Right atrium auricular region (tissue), 2 donors: ENCODE data around the gene RNU6-9. TPM values are rescaled to one million over a fixed set of nuclear protein-coding genes. Genes with fewer than 3 reads are reported as not detected.

ENCODE experiments used
- DNase-seq: peaks from one replicate; pipeline ENCODE4 v3.0.0-alpha.2; 2019; ENCODE audit warnings: low spot score
- H3K27ac ChIP-seq, 2 donors: fragments of 200-600 bp; sonication (generic); 1 replicate in 1 of 2; 2 replicates in 1 of 2; pipeline ENCODE4 v1.5.1; 2016 to 2019
- H3K27me3 ChIP-seq, 2 donors: fragments of 200-600 bp; sonication (generic); one replicate each; pipeline versions ENCODE4 v1.5.1 to v1.6.0; 2017 to 2019
- H3K36me3 ChIP-seq: fragments of 200-600 bp; sonication (generic); one replicate; pipeline ENCODE4 v1.5.1; 2016
- H3K4me1 ChIP-seq, 2 donors: fragments of 200-600 bp; sonication (generic); one replicate each; pipeline versions ENCODE4 v1.5.1 to v1.6.0; 2017 to 2019
- H3K4me3 ChIP-seq, 2 donors: fragments of 200-600 bp; sonication (generic); 1 replicate in 1 of 2; 2 replicates in 1 of 2; pipeline ENCODE4 v1.5.1; 2017 to 2019; ENCODE audit warnings: mild to moderate bottlenecking in 1 of 2, moderate library complexity in 1 of 2
- H3K9me3 ChIP-seq, 2 donors: fragments of 200-600 bp; sonication (generic); one replicate each; pipeline ENCODE4 v1.5.1; 2019
- total RNA-seq, 2 donors: library from RNA; depleted of rRNA; stranded (reverse); fragments of >200 nt; gene quantifications; one replicate each; pipeline ENCODE4 v1.1.0, GENCODE V29; 2016
- TF ChIP-seq, protein P1 (sequence below), 2 donors: fragments of 200-600 bp; sonication (generic); IDR thresholded peaks; one replicate each; pipeline ENCODE4 v1.5.1; 2019; ENCODE audit warnings: antibody characterized with exemption in 2 of 2

The RNU6-9 gene
- total RNA-seq, 2 donors from 2014 or later: not detected

DNA sequence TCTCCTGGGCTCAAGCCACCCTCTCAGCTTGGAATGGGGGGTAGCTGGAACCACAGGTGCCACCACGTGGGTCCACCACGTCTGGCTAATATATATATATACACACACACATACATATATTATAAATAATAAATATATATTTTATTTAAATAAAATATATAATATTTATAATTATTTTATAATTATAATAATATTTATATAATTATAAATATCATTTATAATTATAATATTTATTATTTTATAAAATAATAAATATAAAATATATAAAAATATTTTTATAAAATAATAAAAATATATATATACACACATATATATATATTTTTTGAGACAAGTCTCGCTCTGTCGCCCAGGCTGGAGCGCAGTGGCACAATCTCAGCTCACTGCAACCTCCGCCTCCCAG lies 38.7 kb upstream of the RNU6-9 start:
- no peak for DNase-seq
- H3K27ac ChIP-seq: no peak overlapping the region
- peaks cover 0 to 12% of the 10 kb centered on the region in 2 donors for H3K4me1 ChIP-seq
- H3K36me3 ChIP-seq: no peaks in the 10 kb centered on the region
- TF ChIP-seq, protein P1, sequence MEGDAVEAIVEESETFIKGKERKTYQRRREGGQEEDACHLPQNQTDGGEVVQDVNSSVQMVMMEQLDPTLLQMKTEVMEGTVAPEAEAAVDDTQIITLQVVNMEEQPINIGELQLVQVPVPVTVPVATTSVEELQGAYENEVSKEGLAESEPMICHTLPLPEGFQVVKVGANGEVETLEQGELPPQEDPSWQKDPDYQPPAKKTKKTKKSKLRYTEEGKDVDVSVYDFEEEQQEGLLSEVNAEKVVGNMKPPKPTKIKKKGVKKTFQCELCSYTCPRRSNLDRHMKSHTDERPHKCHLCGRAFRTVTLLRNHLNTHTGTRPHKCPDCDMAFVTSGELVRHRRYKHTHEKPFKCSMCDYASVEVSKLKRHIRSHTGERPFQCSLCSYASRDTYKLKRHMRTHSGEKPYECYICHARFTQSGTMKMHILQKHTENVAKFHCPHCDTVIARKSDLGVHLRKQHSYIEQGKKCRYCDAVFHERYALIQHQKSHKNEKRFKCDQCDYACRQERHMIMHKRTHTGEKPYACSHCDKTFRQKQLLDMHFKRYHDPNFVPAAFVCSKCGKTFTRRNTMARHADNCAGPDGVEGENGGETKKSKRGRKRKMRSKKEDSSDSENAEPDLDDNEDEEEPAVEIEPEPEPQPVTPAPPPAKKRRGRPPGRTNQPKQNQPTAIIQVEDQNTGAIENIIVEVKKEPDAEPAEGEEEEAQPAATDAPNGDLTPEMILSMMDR (IDR thresholded peaks at IDR 0.05): no peak
- H3K4me3 ChIP-seq: no peak overlapping the region
- H3K9me3 ChIP-seq: no peaks in the 10 kb centered on the region
- H3K27me3 ChIP-seq: peaks cover 0 to 5% of the 10 kb centered on the region in 2 donors

GRCh38 chr19:855142-855541 lies 38.1 kb upstream of the RNU6-9 start:
- Histone ChIP-seq H3K36me3 (no peaks in the 10 kb centered on the region), H3K4me1 (peaks cover 0 to 15% of the 10 kb centered on the region in 2 donors), H3K4me3 (no peak overlapping the region), H3K27ac (no peak overlapping the region), H3K9me3 (no peaks in the 10 kb centered on the region), H3K27me3 (peaks cover 0 to 6% of the 10 kb centered on the region in 2 donors)
- TF ChIP-seq, protein P1 (IDR thresholded peaks at IDR 0.05): no peak
- DNase-seq: no peak

DNA sequence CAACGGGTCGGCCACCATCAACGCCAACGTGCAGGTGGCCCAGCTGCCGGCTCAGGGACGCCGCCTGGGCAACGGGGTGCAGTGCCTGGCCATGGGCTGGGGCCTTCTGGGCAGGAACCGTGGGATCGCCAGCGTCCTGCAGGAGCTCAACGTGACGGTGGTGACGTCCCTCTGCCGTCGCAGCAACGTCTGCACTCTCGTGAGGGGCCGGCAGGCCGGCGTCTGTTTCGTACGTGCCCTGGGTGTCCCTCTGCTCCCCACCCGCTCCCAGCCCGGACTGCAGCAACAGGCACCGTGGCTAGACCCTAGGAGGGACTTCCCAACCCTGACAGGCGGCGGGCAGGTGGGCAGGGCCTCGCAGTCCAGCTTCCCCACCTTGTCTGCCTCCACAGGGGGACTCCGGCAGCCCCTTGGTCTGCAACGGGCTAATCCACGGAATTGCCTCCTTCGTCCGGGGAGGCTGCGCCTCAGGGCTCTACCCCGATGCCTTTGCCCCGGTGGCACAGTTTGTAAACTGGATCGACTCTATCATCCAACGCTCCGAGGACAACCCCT lies 37.6 kb upstream of the RNU6-9 start:
- Histone ChIP-seq H3K36me3 (no peaks in the 10 kb centered on the region), H3K27me3 (peaks cover 0 to 11% of the 10 kb centered on the region in 2 donors), H3K9me3 (no peaks in the 10 kb centered on the region), H3K4me3 (no peak overlapping the region), H3K27ac (no peak overlapping the region), H3K4me1 (peaks cover 0 to 19% of the 10 kb centered on the region in 2 donors)
- TF ChIP-seq, protein P1 (IDR thresholded peaks at IDR 0.05): no peak
- DNase-seq: no peak

- Histone ChIP-seq H3K4me3 (no peak overlapping the region), H3K4me1 (peaks cover 0 to 29% of the 10 kb centered on the region in 2 donors), H3K9me3 (no peaks in the 10 kb centered on the region), H3K36me3 (no peaks in the 10 kb centered on the region), H3K27ac (peak overlapping the region in 1 of 2 donors; percentile 70), H3K27me3 (peaks cover 0 to 7% of the 10 kb centered on the region in 2 donors)
- TF ChIP-seq, protein P1 (IDR thresholded peaks at IDR 0.05): no peak
- DNase-seq: no peak
These were observed 35.0 kb upstream of the RNU6-9 start for GRCh38 chr19:858284-858683.

DNA sequence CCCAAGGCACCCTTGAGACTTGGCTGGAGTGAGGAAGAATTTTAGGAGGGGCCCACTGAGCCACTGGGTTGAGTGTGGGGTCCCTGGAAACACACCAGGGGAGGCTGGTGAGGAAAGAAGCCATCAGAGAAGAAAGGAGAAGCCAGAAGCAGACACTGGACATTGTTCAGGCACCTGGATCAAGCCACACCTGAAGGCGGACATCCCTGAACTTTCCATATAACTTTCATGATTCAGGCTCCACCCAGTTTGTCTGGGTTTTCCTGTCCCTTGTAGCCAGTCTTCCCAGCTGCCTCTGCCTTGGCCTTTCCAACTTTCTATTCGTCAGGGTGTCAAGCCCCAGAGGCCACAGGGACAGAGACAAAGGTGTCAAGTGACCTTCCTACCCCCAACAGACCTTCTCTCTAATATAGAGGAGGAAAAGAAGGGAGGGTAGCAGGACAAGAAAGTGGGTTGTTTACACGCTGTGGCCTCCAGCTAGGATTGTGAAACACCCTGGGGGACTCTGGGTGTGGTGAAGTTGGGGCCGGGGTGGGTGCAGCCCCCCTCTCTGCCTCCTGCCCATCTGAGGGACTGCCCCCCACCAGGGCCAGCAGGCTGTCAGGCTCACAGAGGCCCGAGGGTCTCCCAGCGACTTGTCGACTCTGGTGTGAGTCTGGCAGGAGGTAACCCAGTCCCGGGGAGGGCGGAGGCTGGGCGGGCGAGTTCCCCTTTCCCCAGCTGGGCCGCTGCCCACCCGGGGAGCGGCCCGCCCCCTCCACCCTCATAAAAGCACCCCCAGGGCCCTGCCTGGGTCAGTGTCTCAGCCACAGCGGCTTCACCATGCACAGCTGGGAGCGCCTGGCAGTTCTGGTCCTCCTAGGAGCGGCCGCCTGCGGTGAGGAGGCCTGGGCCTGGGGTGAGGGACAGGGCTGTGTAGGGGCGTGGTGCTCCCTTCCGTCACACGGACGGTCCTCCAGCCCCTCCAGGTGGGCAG lies 34.1 kb upstream of the RNU6-9 start, which contains the start of gene CFD:
CFD (plus strand) TSS at position 797 of the 976 bp plus-strand sequence; CDS start at position 823, 26 bp downstream.
- Histone ChIP-seq H3K4me1 (peaks cover 0 to 34% of the 10 kb centered on the region in 2 donors), H3K4me3 (peak within 1 kb of the TSS; percentile 35 to 53), H3K27me3 (peaks cover 0 to 6% of the 10 kb centered on the region in 2 donors), H3K36me3 (no peaks in the 10 kb centered on the region), H3K27ac (peak within 1 kb of the TSS; percentile 54 to 70), H3K9me3 (no peaks in the 10 kb centered on the region)
- TF ChIP-seq, protein P1 (IDR thresholded peaks at IDR 0.05): no peak
- DNase-seq: peak; percentile 84
